ENCODE results near the gene CLINT1.
"Not testable (repeated sequence)": the region's sequence is repeated elsewhere in the genome, so short reads cannot be mapped to it uniquely, and the experiment has no call there.

Gene CLINT1

DNA sequence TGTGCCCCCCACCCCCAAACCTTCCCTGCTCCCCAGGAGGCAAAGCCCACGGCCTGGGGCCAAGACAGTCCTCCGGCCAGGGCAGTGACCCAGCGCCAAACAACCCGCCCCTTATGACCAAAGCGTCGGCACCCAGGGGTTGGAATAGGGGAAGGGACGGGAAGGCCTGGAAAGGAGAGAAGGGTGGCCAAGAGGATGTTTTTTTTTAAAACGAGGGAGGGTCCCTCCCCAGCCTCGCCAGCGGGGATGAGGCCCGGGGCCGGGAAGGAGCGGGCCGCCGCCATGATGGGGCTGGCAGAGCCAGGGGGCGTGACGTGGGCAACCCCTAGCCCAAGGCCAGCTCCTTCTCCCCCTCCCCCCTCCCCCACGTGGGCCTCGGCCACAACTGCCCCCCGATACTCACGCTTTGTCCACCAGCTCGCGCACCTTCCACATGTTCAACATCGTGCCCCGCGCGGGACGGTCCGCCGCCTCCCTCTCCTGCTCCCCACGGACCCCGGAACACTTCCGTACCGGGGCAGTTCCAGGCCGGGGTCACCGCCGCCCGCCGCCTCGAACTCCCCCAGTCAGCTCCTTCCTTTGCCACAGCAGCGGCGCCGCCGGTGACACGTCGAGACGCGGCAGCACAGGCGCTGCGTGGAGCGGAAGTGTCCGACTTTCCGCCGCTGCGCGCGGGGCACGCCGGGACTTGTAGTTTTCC lies at the start of gene CLINT1:
Gene CLINT1, minus strand, starts transcription at position 619 of the 700 bp plus-strand sequence. Its CDS starts 175 bp downstream, at position 444.
- no peak for FAIRE-seq

DNA sequence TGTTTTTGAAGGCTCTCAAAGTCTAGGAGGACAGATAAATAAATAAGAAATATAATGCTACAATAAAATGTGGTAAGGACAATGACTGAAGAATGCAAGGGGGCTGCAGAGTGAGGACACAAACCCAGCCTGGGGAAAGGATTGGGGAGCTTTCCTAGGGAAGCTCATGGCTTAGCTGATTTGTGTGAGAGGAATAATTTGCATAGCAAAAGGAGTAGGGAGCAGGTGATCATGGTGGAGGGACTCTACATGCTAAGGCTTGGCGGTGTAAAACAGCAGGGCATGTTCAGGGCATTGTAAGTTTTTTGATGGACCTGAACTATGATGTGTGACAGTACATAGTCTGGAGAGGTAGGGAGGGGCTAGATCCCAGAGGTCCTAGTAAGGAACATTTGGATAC lies 49.5 kb upstream of the CLINT1 start:
- no peak for FAIRE-seq

- no peak for FAIRE-seq
Measured at GRCh38 chr5:157907479-157907878, 48.5 kb upstream of the CLINT1 start.

GRCh38 chr5:157903117-157903450 lies 44.1 kb upstream of the CLINT1 start:
- no peak for FAIRE-seq

DNA sequence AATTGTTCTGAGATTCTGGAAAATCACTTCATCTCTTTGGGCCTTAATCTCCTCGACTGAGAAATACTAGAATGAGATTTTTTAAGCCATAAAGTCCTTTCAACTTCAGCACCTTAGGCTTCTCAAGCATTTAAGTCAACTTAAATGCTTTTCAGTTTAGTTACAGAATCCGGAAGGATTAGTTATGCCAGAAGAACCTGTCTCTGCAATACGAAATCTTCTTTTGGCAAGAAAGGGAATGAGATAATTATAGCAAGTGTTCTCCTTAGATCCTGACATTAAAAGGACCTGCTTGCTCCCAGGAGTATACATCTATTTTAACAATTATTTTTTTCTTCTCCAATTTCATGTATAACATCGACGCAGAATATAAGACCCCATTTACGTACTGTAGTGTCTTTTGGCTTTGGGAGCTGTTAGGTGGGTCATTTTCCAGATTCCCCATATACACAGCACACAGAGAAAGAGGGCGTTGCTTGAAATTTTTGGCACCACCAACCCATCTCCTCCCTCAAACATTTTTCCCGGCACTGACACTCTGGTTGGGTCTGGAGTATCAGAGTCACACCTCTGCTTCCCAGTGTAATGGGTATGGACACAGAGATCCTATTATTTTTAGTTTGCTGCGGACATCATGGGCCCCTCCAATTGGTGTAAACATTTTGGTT lies 43.6 kb upstream of the CLINT1 start:
- no peak for FAIRE-seq

DNA sequence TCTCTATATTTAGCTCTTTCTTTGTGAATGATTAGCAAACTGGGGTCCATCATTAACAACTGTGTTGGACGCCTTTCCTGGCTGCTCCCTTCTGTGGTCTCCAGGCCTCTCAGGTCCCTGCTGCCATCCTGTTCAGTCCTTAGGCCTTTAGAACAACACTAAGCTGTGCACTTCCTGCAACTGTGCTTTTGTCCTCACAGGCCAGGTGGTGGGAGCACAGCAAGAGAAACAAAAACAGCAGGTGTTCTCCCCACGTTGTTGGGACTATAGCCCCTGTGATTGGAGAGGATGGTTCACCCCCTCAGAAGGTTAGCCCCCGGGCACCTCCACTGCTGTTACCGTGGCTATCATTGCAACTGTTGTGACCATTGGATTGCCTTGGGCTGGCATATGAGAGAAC lies 41.7 kb upstream of the CLINT1 start:
- no peak for FAIRE-seq

GRCh38 chr5:157893611-157894010 lies 34.7 kb upstream of the CLINT1 start:
- FAIRE-seq = no peak

- FAIRE-seq = no peak
Measured at GRCh38 chr5:157892974-157893373, 34.0 kb upstream of the CLINT1 start.

DNA sequence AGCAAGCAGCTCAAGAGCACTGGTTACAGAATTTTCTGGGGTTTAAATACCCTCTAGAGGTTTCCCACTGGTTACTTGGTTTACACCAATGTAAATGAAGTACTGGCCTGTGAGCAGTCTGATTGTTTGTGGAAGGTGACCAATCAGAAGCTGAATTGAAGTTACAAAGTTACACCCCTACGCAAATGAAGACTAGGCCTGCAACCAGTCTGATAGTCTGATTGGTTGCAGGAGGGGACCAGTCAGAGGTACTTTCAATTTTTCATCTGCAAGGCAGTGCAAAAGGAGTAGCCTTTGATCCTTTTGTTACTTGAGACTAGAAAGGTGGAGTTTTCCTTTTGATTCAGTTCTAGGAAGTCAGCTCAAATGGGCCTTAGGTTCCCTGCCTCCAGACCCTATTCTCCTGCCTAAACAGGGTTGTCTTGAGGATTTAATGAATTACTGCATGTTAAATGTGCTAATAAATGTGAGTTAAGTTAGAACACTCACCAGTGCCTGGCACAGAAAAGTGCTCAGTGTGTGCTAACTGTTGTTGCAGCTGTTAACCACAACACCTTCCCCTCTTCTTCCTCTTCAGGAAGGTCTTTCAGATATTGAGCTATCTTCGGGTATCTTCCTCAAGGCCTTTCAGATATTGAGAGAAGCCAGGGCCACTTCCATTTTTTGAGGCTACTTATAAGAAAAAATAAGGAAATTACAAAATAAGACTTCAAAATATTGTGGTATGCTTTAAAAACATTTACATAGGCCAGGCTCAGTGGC lies 32.1 kb upstream of the CLINT1 start:
- no peak for FAIRE-seq

GRCh38 chr5:157888814-157889532 lies 30.0 kb upstream of the CLINT1 start:
- no peak for FAIRE-seq

- no peak for FAIRE-seq
Measured at GRCh38 chr5:157886796-157887380, 27.9 kb upstream of the CLINT1 start.

- not testable (repeated sequence) for FAIRE-seq
Measured at GRCh38 chr5:157885051-157885450, 26.1 kb upstream of the CLINT1 start.

DNA sequence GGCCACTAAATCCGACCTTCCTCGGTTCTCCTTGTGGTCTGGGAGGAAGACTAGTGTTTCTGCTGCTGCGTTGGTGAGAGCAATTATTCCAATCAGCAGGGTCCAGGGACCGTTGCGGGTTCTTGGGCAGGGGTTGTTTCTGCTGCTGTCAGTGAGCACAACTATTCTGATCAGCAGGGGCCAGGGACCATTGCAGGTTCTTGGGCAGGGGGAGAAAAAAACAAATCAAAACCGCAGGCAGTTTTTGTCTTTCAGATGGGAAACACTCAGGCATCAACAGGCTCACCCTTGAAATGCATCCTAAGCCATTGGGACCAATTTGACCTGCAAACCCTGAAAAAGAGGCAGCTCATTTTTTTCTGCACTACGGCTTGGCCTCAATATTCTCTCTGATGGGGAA lies 22.6 kb upstream of the CLINT1 start:
- not testable (repeated sequence) for FAIRE-seq

DNA sequence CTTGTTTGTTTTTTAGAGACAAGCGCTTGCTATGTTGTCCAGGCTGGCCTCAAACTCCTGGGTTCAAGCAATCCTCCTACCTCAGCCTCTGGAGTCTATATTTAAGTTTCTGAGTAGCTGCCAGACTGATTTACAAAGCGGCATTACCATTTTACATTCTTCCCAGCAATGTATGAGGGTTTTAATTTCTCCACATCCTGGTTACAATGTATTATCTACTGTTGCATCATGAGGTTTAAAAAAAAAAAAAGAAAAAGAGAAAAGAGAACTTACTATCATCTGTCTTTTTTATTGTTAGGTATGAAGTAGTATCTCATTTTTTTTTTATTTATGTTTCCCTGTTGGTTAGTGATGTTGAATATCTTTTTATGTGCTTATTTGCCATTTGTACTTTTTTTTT lies 18.9 kb upstream of the CLINT1 start:
- no peak for FAIRE-seq

DNA sequence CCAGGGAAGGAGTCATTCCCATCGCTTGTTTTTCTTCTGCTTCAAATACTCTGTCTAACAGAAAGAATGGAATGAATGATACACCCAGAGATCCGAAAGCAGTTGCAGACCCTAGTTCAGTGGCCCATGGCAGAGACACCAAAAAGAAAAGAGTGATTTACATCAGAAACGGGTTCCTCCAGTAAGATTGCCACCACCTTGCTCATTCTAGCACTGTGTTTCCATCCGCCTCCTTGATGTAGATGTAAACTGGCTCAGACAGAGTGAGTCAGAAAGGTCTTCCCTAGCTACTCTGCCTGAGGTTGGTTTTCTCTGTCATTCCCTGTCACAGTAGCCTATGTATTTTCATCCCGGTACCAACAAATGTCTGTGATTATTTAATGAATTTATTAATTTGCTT lies 15.9 kb upstream of the CLINT1 start:
- no peak for FAIRE-seq

DNA sequence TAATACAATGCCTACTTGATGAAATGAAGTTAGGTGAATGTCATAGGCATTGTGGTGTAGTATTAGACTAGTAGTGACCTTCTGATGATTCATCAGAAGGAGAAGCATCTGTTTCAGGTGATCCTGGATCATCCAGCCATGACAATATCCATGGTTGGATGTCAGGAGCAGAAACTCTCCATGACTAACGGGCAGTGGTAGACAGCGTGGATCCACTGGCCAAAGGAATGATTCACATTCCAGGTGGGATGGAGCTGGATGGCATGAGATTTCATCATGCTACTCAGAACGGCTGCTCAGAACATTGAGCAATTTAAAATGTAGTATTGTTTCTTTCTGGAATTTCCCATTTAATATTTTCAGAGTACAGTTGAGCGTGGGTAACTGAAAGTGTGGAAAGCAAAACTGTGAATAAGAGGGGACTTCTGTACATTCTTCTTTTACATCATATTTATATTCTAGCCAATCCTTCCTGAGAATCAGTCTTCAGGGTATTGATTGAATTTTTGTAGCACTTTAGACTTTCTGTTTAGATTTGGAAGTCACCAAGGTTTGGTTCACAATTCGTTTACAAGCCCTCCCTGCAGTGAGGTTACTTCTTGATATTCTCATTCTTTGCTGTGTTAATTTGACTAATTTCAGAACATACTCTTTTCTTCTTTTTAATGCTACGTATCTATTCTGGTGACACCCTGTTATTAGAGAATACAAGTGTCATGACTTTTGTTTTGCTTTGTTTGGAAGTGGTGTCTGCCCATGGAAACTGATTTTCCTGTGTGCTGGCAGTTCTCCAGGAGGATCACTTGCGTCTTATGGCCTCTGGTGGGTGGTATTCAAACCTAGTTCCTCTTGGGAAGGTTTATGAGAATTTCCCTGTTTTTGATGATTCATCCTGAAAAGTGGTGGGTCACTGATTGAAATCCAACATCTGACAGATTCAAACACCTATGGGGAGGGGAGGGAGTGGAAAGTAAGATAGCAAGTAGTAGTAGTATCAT lies 12.2 kb upstream of the CLINT1 start:
- no peak for FAIRE-seq

- no peak for FAIRE-seq
Measured at GRCh38 chr5:157867751-157868387, 8.9 kb upstream of the CLINT1 start.

DNA sequence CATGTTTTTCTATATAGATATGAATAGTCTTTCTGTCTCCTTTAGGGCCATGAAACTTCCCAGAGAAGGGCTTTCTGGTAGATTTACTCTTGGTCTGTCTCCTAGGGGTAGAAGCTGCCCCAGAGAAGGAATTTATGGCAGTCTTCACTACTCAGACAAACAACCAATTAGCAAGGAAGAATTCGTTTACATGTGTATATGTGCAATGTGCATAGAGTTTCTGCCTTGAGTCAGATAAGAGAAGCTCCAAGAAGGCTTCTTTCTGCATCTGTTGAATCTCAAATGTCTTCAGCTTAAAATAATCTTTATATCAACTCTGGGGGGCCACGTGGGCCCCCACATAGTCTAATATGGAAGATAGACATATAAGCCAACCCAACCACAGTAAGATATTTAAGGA lies 7.6 kb upstream of the CLINT1 start:
- FAIRE-seq = no peak

DNA sequence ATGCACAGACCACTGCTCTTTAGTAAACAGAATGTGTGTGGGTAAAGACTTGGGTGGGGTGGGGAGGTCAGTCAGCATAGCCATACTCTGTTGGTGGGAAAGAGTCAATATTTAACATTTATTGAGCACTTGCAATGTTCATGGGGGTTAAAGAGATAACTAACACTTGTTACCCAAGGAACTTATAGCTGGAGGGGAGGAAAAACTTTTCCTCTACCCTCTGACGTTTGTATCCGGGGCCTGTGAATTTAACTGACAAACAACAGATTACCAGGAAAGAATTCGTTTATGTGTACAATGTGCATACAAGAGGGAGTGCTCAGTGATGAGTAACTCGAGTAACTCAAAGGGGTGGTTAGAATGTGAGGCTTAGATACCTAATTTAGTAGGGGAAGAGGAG lies 6.8 kb upstream of the CLINT1 start:
- FAIRE-seq = no peak

- no peak for FAIRE-seq
Measured at GRCh38 chr5:157864067-157864466, 5.1 kb upstream of the CLINT1 start.

DNA sequence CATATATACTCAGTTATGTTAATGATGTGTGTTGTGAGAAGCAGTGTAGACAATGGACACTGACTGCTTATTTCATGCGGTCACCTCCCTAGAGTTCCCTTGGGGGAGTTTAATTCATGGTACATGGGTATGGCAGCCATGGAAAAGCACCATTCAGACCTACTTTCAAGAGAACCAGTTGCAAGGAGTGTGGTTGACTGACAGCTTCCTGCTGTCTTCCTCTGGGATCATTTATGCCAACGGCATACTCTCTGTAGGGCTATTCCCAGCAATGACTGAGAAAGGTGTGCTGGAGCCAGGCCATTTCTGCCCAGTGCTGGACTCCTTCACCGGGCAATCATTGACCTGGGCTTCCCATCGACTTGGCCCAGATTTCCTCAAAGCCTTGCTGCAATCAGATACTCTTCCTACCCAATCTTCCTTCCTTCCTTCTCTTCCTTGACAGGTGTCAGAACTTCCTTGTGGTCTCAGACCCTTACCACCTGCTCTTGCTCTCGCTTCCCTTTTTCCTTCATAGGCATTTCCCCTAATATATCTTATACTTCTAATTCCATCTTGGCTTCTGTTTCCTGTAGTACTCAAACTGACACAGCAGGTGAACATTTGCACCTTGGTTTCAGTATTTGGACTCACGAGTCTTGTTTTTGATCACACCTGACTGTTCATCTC lies 3.4 kb upstream of the CLINT1 start:
- no peak for FAIRE-seq

Measured in TTC549 (cell line).